Fibroblast of lung (primary cell): Measurements from ENCODE around the gene RAD17. TPM values are rescaled to one million over a fixed set of nuclear protein-coding genes. Genes with fewer than 3 reads are reported as not detected.

Source experiments
- DNase-seq, 2 donors: peaks; one replicate each; pipeline versions ENCODE4 v3.0.0 to v3.0.0-alpha.2; 2010; ENCODE audit warnings: low read depth in 2 of 2
- H2AFZ ChIP-seq: 2 replicates; pipeline ENCODE4 v1.5.1; 2012; ENCODE audit warnings: low read length, control low read depth, inconsistent platforms
- H3K27ac ChIP-seq: 2 replicates; pipeline ENCODE4 v1.5.1; 2011; ENCODE audit warnings: low read length, control low read depth; ENCODE audit not compliant: insufficient read depth
- H3K27me3 ChIP-seq: 2 replicates; pipeline ENCODE4 v1.5.1; 2011; ENCODE audit warnings: mild to moderate bottlenecking, low read length; ENCODE audit not compliant: control insufficient read depth, insufficient read depth
- H3K36me3 ChIP-seq: 2 replicates; pipeline ENCODE4 v1.5.1; 2011; ENCODE audit warnings: low read length; ENCODE audit not compliant: control insufficient read depth, insufficient read depth
- H3K4me1 ChIP-seq: 2 replicates; pipeline ENCODE4 v1.5.1; 2011; ENCODE audit warnings: low read length; ENCODE audit not compliant: control insufficient read depth, insufficient read depth; ENCODE audit errors: extremely low read depth
- H3K4me2 ChIP-seq: 2 replicates; pipeline ENCODE4 v1.5.1; 2011; ENCODE audit warnings: low read length, control low read depth; ENCODE audit not compliant: insufficient read depth; ENCODE audit errors: extremely low read depth
- H3K4me3 ChIP-seq, 4 experiments: fragments of 200-600 bp in 1 of 4; sonication (generic) in 1 of 4; replicated peaks in 1 of 4; 2 replicates each; pipeline ENCODE4 v1.5.1; 2011 to 2016; ENCODE audit warnings: low read length in 4 of 4, low read depth in 3 of 4, mild to moderate bottlenecking in 3 of 4, control low read depth in 2 of 4, inconsistent platforms in 1 of 4, mixed read lengths in 1 of 4; ENCODE audit not compliant: insufficient read depth in 1 of 4; ENCODE audit errors: control extremely low read depth in 1 of 4
- H3K79me2 ChIP-seq: 2 replicates; pipeline ENCODE4 v1.5.1; 2012; ENCODE audit warnings: mild to moderate bottlenecking, low read length, inconsistent platforms; ENCODE audit not compliant: control insufficient read depth, insufficient read depth
- H3K9ac ChIP-seq: 2 replicates; pipeline ENCODE4 v1.5.1; 2011; ENCODE audit warnings: mild to moderate bottlenecking, low read length, control low read depth; ENCODE audit not compliant: insufficient read depth
- H3K9me3 ChIP-seq: 2 replicates; pipeline ENCODE4 v1.5.1; 2012; ENCODE audit warnings: low read depth, low read length; ENCODE audit not compliant: control insufficient read depth, insufficient read depth
- H4K20me1 ChIP-seq: 2 replicates; pipeline ENCODE4 v1.5.1; 2011; ENCODE audit warnings: low read length; ENCODE audit not compliant: control insufficient read depth, insufficient read depth; ENCODE audit errors: extremely low read depth
- EZH2 ChIP-seq: IDR thresholded peaks from 2 replicates; pipeline ENCODE4 v1.5.1; 2012; ENCODE audit warnings: low read length, control low read depth, mild to moderate bottlenecking; ENCODE audit errors: missing control alignments
- polyA plus RNA-seq, 2 donors: library from polyadenylated mRNA; depleted of rRNA in 1 of 2; stranded (reverse) in 1 of 2; unstranded in 1 of 2; fragments of >200 nt; gene quantifications; 2 replicates each; pipeline ENCODE4 v1.2.1, GENCODE V29; 2011 to 2012; ENCODE audit warnings: missing spikeins in 1 of 2
- total RNA-seq: library from RNA; depleted of rRNA; stranded (reverse); fragments of >200 nt; gene quantifications from 2 replicates; pipeline ENCODE4 v1.2.1, GENCODE V29; 2014
- TF ChIP-seq, protein P1 (sequence below), 2 donors: IDR thresholded peaks in 1 of 2; conservative IDR thresholded peaks in 1 of 2; 1 replicate in 1 of 2; 2 replicates in 1 of 2; pipeline ENCODE4 v1.5.1; 2011 to 2012; ENCODE audit warnings: low read length in 2 of 2, control low read depth in 1 of 2, inconsistent platforms in 1 of 2, low read depth in 1 of 2, mild to moderate bottlenecking in 1 of 2

The RAD17 gene
- total and polyA plus RNA-seq, 2 donors (not counting 1 experiment from before 2014, with no cell fraction given) = 16.3 to 30.1 TPM

DNA sequence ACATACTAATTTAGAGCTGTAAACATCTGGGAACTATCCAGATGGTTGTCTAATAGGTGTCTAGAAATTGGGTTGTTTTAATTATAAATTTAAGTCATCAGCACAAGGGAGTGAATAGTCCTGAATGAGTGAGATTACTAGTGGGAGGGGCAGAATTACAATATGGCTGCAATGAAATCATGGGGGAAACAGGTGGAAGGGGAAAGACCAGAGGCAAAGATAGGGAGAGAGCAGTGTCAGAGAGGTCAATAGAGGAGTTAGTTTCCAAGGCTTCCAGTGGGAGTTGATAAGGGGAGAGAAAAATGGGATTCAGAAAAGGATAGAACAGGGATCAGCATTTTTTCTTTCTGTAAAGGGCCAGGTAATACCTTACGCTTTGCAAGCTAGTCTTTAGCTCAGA, 9.2 kb upstream of the RAD17 start:
- no peak for TF ChIP-seq EZH2
- TF ChIP-seq, protein P1, sequence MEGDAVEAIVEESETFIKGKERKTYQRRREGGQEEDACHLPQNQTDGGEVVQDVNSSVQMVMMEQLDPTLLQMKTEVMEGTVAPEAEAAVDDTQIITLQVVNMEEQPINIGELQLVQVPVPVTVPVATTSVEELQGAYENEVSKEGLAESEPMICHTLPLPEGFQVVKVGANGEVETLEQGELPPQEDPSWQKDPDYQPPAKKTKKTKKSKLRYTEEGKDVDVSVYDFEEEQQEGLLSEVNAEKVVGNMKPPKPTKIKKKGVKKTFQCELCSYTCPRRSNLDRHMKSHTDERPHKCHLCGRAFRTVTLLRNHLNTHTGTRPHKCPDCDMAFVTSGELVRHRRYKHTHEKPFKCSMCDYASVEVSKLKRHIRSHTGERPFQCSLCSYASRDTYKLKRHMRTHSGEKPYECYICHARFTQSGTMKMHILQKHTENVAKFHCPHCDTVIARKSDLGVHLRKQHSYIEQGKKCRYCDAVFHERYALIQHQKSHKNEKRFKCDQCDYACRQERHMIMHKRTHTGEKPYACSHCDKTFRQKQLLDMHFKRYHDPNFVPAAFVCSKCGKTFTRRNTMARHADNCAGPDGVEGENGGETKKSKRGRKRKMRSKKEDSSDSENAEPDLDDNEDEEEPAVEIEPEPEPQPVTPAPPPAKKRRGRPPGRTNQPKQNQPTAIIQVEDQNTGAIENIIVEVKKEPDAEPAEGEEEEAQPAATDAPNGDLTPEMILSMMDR (conservative IDR thresholded peaks at IDR 0.05 in 1 of 2, IDR thresholded peaks at IDR 0.05 in 1 of 2; ENCODE audit: low read depth in 1 of 2, low read length in 2 of 2) = no peak
- Histone ChIP-seq H3K79me2 (peaks cover 38% of the 10 kb centered on the region), H4K20me1 (no peaks in the 10 kb centered on the region), H2AFZ (no peak overlapping the region), H3K9me3 (no peaks in the 10 kb centered on the region), H3K27ac (no peak overlapping the region), H3K27me3 (no peaks in the 10 kb centered on the region), H3K4me3 (no peak overlapping the region), H3K9ac (no peak overlapping the region), H3K4me2 (no peak overlapping the region), H3K4me1 (no peaks in the 10 kb centered on the region), H3K36me3 (peaks cover 3% of the 10 kb centered on the region)
- DNase-seq = no peak

DNA sequence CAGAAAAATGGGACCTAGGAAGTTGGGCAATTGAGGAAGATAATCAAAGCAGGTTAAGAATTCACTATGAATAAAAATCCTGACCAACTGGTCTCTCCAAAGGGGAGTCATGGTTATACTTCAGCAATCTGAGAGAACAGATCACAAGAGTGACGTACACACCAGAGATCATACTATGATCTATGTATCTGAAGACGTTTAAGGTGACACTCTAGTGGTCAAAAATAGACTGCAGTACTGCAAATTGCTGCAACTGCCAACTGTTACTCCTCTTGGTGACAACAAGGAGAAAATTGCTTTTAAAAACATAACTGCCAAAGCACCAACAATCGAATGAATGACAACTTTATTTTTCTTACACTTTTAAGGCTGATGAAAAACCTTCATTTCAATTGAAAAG, 5.2 kb upstream of the RAD17 start:
- Histone ChIP-seq H4K20me1 (no peaks in the 10 kb centered on the region), H3K4me2 (no peak overlapping the region), H3K4me1 (peaks cover 3% of the 10 kb centered on the region), H3K79me2 (peaks cover 70% of the 10 kb centered on the region), H3K9me3 (no peaks in the 10 kb centered on the region), H3K4me3 (no peak overlapping the region), H3K9ac (no peak overlapping the region), H3K27ac (no peak overlapping the region), H3K27me3 (no peaks in the 10 kb centered on the region), H2AFZ (no peak overlapping the region), H3K36me3 (peaks cover 5% of the 10 kb centered on the region)
- TF ChIP-seq EZH2 = no peak
- TF ChIP-seq, protein P1 (conservative IDR thresholded peaks at IDR 0.05 in 1 of 2, IDR thresholded peaks at IDR 0.05 in 1 of 2; ENCODE audit: low read depth in 1 of 2, low read length in 2 of 2) = peak in 1 of 2 donors; percentile 34
- peak in 1 of 2 donors; percentile 13 for DNase-seq

DNA sequence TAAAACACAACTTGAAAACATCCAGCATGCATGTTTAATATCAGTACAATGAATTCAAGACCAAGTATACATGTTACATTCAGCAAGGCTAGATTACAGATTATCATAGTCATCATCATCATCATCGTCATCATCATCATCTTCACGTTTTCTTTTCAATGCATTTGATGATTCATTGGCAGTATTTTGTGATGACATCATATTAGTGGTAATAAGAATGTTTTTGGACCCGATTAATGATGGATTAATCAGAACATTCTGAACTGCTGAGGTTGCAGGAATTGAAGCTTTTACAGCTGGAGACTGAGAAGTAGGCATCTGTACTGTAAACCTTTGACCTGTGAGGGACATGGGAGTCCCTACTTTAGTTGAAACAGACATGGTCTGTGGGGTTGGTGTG, 4.8 kb upstream of the RAD17 start:
- H3K27ac ChIP-seq = no peak overlapping the region
- no peak overlapping the region for H2AFZ ChIP-seq
- H3K4me3 ChIP-seq = no peak overlapping the region
- H3K4me2 ChIP-seq = no peak overlapping the region
- H3K79me2 ChIP-seq = peaks cover 70% of the 10 kb centered on the region
- peaks cover 3% of the 10 kb centered on the region for H3K4me1 ChIP-seq
- H4K20me1 ChIP-seq = no peaks in the 10 kb centered on the region
- no peak overlapping the region for H3K9ac ChIP-seq
- peak in 1 of 2 donors; percentile 3 for DNase-seq
- TF ChIP-seq, protein P1 (conservative IDR thresholded peaks at IDR 0.05 in 1 of 2, IDR thresholded peaks at IDR 0.05 in 1 of 2; ENCODE audit: low read depth in 1 of 2, low read length in 2 of 2) = no peak
- TF ChIP-seq EZH2 = no peak
- H3K36me3 ChIP-seq = peaks cover 5% of the 10 kb centered on the region
- H3K27me3 ChIP-seq = no peaks in the 10 kb centered on the region
- H3K9me3 ChIP-seq = no peaks in the 10 kb centered on the region
